ENCODE results near the gene KIRREL1. TPM values are rescaled to one million over a fixed set of nuclear protein-coding genes. Genes with fewer than 3 reads are reported as not detected.

Gene KIRREL1
- total RNA-seq, 1 donor, result 174 TPM

DNA sequence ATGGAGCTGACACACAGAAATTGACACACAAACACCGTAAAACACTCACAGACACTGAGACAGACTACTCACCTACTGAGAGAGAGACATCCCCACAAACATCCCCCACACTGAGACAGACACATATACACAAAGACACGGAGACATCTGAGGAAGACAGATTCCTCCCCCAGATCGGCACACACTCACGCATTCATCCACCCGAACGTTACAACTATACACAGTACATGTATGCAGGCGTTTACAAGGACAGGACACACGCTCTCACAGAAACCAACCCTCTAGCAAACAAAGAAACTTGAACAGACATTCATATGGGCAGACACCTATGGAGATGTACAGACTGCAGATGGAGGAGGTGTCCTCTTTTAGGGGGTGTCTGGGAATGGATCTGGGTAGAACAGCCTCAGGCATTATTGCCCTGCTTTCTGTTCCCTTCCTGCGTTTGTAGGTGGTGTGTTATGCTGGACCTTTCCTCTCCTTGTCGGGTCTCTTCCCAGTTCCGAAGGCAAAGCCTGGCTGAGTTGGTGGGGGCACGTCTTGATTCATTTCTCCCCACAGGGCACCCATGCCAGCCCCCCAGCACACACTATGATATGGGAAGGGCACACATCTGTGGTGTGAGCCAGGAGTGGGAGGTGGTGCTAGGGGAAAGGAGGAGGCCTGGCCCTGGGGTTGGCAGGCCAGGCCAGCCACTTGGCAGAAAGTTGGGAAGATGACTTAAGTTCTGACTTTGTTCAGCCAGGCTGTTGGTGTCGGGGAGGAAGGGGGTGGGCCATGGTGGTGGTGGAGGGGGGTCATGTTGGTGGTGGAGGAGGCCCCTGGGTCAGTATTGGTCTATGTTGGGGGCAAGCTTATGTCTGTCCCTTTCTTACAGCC lies 1.5 kb downstream of the KIRREL1 start:
- H3K4me3 ChIP-seq (ENCODE audit: insufficient read depth, low read length), result peak overlapping the region; percentile 91
- H3K79me2 ChIP-seq (ENCODE audit: insufficient read depth, low read length), result peaks cover 65% of the 10 kb centered on the region
- peak overlapping the region; percentile 65 for H3K27ac ChIP-seq (ENCODE audit: low read depth, low read length)
- H3K36me3 ChIP-seq (ENCODE audit: insufficient read depth, low read length), result no peaks in the 10 kb centered on the region
- no peak overlapping the region for H2AFZ ChIP-seq (ENCODE audit: low read length)
- H3K4me2 ChIP-seq (ENCODE audit: insufficient read depth, low read length), result peak overlapping the region; percentile 80
- H3K9me3 ChIP-seq (ENCODE audit: low read depth, low read length), result no peaks in the 10 kb centered on the region
- H3K27me3 ChIP-seq (ENCODE audit: insufficient read depth, low read length), result no peaks in the 10 kb centered on the region
- H4K20me1 ChIP-seq (ENCODE audit: insufficient read depth, low read length), result peaks cover 46% of the 10 kb centered on the region
- peaks cover 37% of the 10 kb centered on the region for H3K4me1 ChIP-seq (ENCODE audit: insufficient read depth, low read length)
- TF ChIP-seq, protein P1, sequence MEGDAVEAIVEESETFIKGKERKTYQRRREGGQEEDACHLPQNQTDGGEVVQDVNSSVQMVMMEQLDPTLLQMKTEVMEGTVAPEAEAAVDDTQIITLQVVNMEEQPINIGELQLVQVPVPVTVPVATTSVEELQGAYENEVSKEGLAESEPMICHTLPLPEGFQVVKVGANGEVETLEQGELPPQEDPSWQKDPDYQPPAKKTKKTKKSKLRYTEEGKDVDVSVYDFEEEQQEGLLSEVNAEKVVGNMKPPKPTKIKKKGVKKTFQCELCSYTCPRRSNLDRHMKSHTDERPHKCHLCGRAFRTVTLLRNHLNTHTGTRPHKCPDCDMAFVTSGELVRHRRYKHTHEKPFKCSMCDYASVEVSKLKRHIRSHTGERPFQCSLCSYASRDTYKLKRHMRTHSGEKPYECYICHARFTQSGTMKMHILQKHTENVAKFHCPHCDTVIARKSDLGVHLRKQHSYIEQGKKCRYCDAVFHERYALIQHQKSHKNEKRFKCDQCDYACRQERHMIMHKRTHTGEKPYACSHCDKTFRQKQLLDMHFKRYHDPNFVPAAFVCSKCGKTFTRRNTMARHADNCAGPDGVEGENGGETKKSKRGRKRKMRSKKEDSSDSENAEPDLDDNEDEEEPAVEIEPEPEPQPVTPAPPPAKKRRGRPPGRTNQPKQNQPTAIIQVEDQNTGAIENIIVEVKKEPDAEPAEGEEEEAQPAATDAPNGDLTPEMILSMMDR (IDR thresholded peaks at IDR 0.05; ENCODE audit: extremely low read depth, low read depth, low read length), result no peak
- DNase-seq (ENCODE audit: insufficient read length, low spot score, missing footprints), result peak; percentile 94

DNA sequence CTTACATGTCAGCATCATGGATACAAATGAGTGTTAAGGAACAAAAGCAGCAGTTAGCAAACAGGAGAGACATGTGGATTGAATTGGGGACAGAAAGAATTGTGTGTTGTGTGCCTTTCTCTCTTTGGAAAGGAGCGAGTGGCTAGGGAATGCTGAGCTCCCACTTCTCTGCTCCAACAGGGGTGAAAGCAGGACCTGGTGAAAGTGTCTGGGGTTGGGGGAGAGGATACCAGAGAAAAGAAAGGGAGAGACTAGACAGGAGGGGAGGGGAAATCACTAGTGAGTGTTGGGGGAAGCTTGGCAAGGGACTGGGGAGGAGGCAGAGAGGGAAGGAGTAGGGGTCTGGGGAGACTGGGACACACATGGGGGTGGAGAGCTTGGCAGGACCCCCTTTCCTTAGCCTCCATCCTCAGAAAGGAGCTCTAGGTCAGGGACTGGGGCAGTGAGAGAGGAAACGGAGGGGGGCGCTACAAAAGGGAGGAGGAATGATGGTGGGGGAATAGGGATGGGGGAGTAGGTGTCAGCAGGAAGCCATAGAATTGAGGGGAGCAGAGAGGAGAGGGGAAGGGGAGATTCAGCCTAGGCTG lies 2.2 kb downstream of the KIRREL1 start:
- TF ChIP-seq, protein P1 (IDR thresholded peaks at IDR 0.05; ENCODE audit: extremely low read depth, low read depth, low read length), result peak; percentile 30
- Histone ChIP-seq H3K36me3 (ENCODE audit: insufficient read depth, low read length) (no peaks in the 10 kb centered on the region), H3K4me1 (ENCODE audit: insufficient read depth, low read length) (peaks cover 44% of the 10 kb centered on the region), H3K9me3 (ENCODE audit: low read depth, low read length) (no peaks in the 10 kb centered on the region), H3K27me3 (ENCODE audit: insufficient read depth, low read length) (no peaks in the 10 kb centered on the region), H3K4me2 (ENCODE audit: insufficient read depth, low read length) (peak overlapping the region; percentile 80), H3K79me2 (ENCODE audit: insufficient read depth, low read length) (peaks cover 72% of the 10 kb centered on the region), H3K27ac (ENCODE audit: low read depth, low read length) (peak overlapping the region; percentile 58), H2AFZ (ENCODE audit: low read length) (no peak overlapping the region), H3K4me3 (ENCODE audit: insufficient read depth, low read length) (peak overlapping the region; percentile 91), H4K20me1 (ENCODE audit: insufficient read depth, low read length) (peaks cover 53% of the 10 kb centered on the region)
- peak; percentile 64 for DNase-seq (ENCODE audit: insufficient read length, low spot score, missing footprints)

DNA sequence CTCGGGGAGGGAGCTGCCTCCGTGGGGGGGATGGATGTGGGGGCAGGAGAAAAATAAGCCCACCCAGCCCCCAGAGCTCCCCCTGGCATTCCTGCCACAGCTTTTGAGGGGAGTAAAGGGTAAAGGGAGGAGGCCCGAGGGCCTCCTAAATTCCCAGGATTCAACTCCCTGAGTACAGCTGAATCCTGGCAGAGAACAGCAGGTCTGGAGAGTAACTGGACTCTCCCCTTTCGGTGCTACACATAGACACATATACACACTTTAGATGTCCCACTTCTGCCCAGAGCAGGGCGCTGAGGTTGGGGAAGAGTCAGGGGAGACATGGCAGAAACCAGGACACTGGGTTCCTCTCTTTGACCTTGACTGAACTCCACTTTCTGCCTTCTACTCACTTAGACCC lies 3.0 kb downstream of the KIRREL1 start:
- peak; percentile 76 for DNase-seq (ENCODE audit: insufficient read length, low spot score, missing footprints)
- TF ChIP-seq, protein P1 (IDR thresholded peaks at IDR 0.05; ENCODE audit: extremely low read depth, low read depth, low read length), result no peak
- no peaks in the 10 kb centered on the region for H3K27me3 ChIP-seq (ENCODE audit: insufficient read depth, low read length)
- H2AFZ ChIP-seq (ENCODE audit: low read length), result no peak overlapping the region
- H3K9me3 ChIP-seq (ENCODE audit: low read depth, low read length), result no peaks in the 10 kb centered on the region
- no peaks in the 10 kb centered on the region for H3K36me3 ChIP-seq (ENCODE audit: insufficient read depth, low read length)
- peak overlapping the region; percentile 80 for H3K4me2 ChIP-seq (ENCODE audit: insufficient read depth, low read length)
- H3K4me1 ChIP-seq (ENCODE audit: insufficient read depth, low read length), result peaks cover 51% of the 10 kb centered on the region
- H3K27ac ChIP-seq (ENCODE audit: low read depth, low read length), result no peak overlapping the region
- H4K20me1 ChIP-seq (ENCODE audit: insufficient read depth, low read length), result peaks cover 55% of the 10 kb centered on the region
- H3K4me3 ChIP-seq (ENCODE audit: insufficient read depth, low read length), result peak overlapping the region; percentile 91
- H3K79me2 ChIP-seq (ENCODE audit: insufficient read depth, low read length), result peaks cover 80% of the 10 kb centered on the region

DNA sequence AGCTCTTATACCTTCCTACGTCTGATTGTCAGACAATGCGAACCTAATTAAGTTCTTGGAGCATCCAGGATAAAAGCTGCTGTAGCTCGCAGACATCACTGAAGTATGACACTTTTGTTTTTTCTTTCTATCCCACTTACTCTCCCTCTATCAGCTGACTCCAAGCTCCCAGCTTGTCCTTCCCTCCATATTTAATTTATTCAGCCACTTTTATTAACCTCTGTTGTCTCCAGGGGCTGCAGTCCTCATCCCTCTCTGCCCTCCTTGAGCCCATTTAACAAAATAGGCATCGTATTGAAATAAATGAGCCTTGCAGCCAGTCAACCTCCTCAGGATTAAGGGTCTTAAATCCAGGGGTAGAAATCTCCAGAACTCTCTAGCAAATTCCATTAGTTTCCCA lies 7.1 kb downstream of the KIRREL1 start:
- peaks cover 91% of the 10 kb centered on the region for H3K79me2 ChIP-seq (ENCODE audit: insufficient read depth, low read length)
- H3K36me3 ChIP-seq (ENCODE audit: insufficient read depth, low read length), result no peaks in the 10 kb centered on the region
- H3K27me3 ChIP-seq (ENCODE audit: insufficient read depth, low read length), result no peaks in the 10 kb centered on the region
- TF ChIP-seq, protein P1 (IDR thresholded peaks at IDR 0.05; ENCODE audit: extremely low read depth, low read depth, low read length), result no peak
- peaks cover 72% of the 10 kb centered on the region for H3K4me1 ChIP-seq (ENCODE audit: insufficient read depth, low read length)
- no peak for DNase-seq (ENCODE audit: insufficient read length, low spot score, missing footprints)
- peaks cover 54% of the 10 kb centered on the region for H4K20me1 ChIP-seq (ENCODE audit: insufficient read depth, low read length)
- H3K4me2 ChIP-seq (ENCODE audit: insufficient read depth, low read length), result no peak overlapping the region
- no peak overlapping the region for H2AFZ ChIP-seq (ENCODE audit: low read length)
- H3K27ac ChIP-seq (ENCODE audit: low read depth, low read length), result peak overlapping the region; percentile 90
- no peak overlapping the region for H3K4me3 ChIP-seq (ENCODE audit: insufficient read depth, low read length)
- no peaks in the 10 kb centered on the region for H3K9me3 ChIP-seq (ENCODE audit: low read depth, low read length)
